ENCODE measurements around the gene CD2BP2. TPM values are rescaled to one million over a fixed set of nuclear protein-coding genes. Genes with fewer than 3 reads are reported as not detected.

The CD2BP2 gene
- total and polyA plus RNA-seq, 2 of the 13 experiments (the other 11 are each of a cell fraction or from before 2014, with no cell fraction given), result 24.9 to 54.6 TPM

DNA sequence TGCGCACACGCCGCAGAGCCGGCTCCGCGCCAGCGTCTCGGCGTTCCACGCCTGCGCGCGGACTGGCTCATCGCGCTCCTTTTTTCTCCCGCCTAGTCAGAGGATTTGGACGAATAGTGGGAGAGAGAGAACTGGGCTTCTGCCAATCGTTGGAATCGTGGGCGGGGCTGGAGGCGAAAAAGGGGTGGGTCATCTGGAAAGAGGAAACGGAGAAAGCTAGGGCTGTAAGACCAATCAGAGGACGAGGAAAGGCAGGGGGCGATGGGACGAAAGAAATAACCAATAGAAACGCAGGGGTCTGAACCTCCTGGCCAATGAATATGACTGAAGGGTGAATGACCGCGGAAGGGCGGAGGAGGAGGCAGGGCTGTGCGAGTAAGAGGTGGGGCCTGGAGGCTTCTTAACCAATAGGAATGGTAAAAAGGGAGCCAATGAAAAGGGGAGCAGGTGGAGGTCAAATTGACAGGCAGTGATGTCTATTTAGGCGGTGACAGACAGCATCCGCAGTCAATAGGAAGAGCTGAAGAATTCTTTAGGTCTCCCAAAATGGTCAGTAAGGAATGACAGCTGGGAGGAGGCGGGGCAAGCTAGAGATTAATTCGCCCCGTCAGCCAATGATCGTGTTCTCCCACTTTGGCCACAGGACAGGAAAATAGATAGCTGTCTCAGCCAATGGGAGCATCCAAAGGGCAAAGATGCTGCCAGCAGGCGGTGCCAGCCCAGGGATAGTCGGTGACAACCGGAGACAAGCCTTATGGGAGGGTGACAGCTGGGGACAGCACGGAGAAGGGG is 15.5 kb upstream of the CD2BP2 start, which contains the start of gene TBC1D10B (continued):
- TF ChIP-seq, protein P1, sequence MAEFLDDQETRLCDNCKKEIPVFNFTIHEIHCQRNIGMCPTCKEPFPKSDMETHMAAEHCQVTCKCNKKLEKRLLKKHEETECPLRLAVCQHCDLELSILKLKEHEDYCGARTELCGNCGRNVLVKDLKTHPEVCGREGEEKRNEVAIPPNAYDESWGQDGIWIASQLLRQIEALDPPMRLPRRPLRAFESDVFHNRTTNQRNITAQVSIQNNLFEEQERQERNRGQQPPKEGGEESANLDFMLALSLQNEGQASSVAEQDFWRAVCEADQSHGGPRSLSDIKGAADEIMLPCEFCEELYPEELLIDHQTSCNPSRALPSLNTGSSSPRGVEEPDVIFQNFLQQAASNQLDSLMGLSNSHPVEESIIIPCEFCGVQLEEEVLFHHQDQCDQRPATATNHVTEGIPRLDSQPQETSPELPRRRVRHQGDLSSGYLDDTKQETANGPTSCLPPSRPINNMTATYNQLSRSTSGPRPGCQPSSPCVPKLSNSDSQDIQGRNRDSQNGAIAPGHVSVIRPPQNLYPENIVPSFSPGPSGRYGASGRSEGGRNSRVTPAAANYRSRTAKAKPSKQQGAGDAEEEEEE (CRISPR knock-in tag; IDR thresholded peaks at IDR 0.05; ENCODE audit: borderline replicate concordance), result no peak
- no peak for TF ChIP-seq ZMYM3 (CRISPR knock-in tag; IDR thresholded peaks at IDR 0.05)
- TF ChIP-seq ZC3H13 (CRISPR knock-in tag; IDR thresholded peaks at IDR 0.05), result no peak
- peak; percentile 51 for TF ChIP-seq TAF1 (CRISPR knock-in tag; IDR thresholded peaks at IDR 0.05)
- TF ChIP-seq ZNF776 (CRISPR knock-in tag; IDR thresholded peaks at IDR 0.05), result no peak
- TF ChIP-seq ZNF660 (CRISPR knock-in tag; IDR thresholded peaks at IDR 0.05; ENCODE audit: borderline replicate concordance, low read depth), result no peak
- no peak for TF ChIP-seq ZNF530 (CRISPR knock-in tag; IDR thresholded peaks at IDR 0.05; ENCODE audit: low read depth)
- no peak for TF ChIP-seq RNF2 (conservative IDR thresholded peaks at IDR 0.05; ENCODE audit: low read depth)
- TF ChIP-seq HDAC6 (IDR thresholded peaks at IDR 0.05; ENCODE audit: low read depth, low read length), result no peak
- TF ChIP-seq, protein P2, sequence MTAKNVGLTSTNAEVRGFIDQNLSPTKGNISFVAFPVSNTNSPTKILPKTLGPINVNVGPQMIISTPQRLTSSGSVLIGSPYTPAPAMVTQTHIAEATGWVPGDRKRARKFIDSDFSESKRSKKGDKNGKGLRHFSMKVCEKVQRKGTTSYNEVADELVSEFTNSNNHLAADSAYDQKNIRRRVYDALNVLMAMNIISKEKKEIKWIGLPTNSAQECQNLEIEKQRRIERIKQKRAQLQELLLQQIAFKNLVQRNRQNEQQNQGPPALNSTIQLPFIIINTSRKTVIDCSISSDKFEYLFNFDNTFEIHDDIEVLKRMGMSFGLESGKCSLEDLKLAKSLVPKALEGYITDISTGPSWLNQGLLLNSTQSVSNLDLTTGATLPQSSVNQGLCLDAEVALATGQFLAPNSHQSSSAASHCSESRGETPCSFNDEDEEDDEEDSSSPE (CRISPR knock-in tag; IDR thresholded peaks at IDR 0.05), result peak; percentile 82
- TF ChIP-seq NR2C2 (CRISPR knock-in tag; IDR thresholded peaks at IDR 0.05; ENCODE audit: borderline replicate concordance), result peak; percentile 66
- peak; percentile 66; the same call in 1 of the 2 replicates for TF ChIP-seq IRF2 (CRISPR knock-in tag; IDR thresholded peaks at IDR 0.05)
- TF ChIP-seq ZNF550 (CRISPR knock-in tag; IDR thresholded peaks at IDR 0.05; ENCODE audit: borderline replicate concordance), result no peak
- TF ChIP-seq, protein P3, sequence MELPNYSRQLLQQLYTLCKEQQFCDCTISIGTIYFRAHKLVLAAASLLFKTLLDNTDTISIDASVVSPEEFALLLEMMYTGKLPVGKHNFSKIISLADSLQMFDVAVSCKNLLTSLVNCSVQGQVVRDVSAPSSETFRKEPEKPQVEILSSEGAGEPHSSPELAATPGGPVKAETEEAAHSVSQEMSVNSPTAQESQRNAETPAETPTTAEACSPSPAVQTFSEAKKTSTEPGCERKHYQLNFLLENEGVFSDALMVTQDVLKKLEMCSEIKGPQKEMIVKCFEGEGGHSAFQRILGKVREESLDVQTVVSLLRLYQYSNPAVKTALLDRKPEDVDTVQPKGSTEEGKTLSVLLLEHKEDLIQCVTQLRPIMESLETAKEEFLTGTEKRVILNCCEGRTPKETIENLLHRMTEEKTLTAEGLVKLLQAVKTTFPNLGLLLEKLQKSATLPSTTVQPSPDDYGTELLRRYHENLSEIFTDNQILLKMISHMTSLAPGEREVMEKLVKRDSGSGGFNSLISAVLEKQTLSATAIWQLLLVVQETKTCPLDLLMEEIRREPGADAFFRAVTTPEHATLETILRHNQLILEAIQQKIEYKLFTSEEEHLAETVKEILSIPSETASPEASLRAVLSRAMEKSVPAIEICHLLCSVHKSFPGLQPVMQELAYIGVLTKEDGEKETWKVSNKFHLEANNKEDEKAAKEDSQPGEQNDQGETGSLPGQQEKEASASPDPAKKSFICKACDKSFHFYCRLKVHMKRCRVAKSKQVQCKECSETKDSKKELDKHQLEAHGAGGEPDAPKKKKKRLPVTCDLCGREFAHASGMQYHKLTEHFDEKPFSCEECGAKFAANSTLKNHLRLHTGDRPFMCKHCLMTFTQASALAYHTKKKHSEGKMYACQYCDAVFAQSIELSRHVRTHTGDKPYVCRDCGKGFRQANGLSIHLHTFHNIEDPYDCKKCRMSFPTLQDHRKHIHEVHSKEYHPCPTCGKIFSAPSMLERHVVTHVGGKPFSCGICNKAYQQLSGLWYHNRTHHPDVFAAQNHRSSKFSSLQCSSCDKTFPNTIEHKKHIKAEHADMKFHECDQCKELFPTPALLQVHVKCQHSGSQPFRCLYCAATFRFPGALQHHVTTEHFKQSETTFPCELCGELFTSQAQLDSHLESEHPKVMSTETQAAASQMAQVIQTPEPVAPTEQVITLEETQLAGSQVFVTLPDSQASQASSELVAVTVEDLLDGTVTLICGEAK (IDR thresholded peaks at IDR 0.05), result no peak
- TF ChIP-seq, protein P3 (CRISPR knock-in tag; IDR thresholded peaks at IDR 0.05), result no peak
- no peak for TF ChIP-seq ZMYM2 (CRISPR knock-in tag; IDR thresholded peaks at IDR 0.05)
- no peak for TF ChIP-seq SOX13 (IDR thresholded peaks at IDR 0.05)
- TF ChIP-seq SOX13 (CRISPR knock-in tag; conservative IDR thresholded peaks at IDR 0.05 in 1 of 2, IDR thresholded peaks at IDR 0.05 in 1 of 2), result no peak
- TF ChIP-seq ZNF3 (CRISPR knock-in tag; IDR thresholded peaks at IDR 0.05), result no peak
